Dendritic cell treated with granulocyte-macrophage colony-stimulating factor and Interleukin-4, amounts not matched to agents 40 ng/mL and 50 ng/mL, for 4 days (primary cell): ENCODE results near the gene RNF214.
"Not testable (repeated sequence)": the region's sequence is repeated elsewhere in the genome, so short reads cannot be mapped to it uniquely, and the experiment has no call there.

Source experiments
- H3K27ac Mint-ChIP-seq: one replicate; pipeline ENCODE4 v1.8.0; 2022; ENCODE audit warnings: mild to moderate bottlenecking, mixed read lengths
- H3K27me3 Mint-ChIP-seq: one replicate; pipeline ENCODE4 v1.8.0; 2022; ENCODE audit warnings: mild to moderate bottlenecking, mixed read lengths
- H3K36me3 Mint-ChIP-seq: one replicate; pipeline ENCODE4 v1.8.0; 2022; ENCODE audit warnings: low read depth, mixed read lengths
- H3K4me1 Mint-ChIP-seq: one replicate; pipeline ENCODE4 v1.8.0; 2022; ENCODE audit warnings: low read depth, mixed read lengths
- H3K4me3 Mint-ChIP-seq: one replicate; pipeline ENCODE4 v1.8.0; 2022; ENCODE audit warnings: mild to moderate bottlenecking, moderate library complexity, mixed read lengths
- H3K9me3 Mint-ChIP-seq: one replicate; pipeline ENCODE4 v1.8.0; 2022; ENCODE audit warnings: mixed read lengths
- intact Hi-C: fragments of 100-400 bp; cut with micrococcal nuclease; formaldehyde crosslinking; loops from one replicate; pipeline ENCODE4 v1.15.0; 2022

Gene RNF214

DNA sequence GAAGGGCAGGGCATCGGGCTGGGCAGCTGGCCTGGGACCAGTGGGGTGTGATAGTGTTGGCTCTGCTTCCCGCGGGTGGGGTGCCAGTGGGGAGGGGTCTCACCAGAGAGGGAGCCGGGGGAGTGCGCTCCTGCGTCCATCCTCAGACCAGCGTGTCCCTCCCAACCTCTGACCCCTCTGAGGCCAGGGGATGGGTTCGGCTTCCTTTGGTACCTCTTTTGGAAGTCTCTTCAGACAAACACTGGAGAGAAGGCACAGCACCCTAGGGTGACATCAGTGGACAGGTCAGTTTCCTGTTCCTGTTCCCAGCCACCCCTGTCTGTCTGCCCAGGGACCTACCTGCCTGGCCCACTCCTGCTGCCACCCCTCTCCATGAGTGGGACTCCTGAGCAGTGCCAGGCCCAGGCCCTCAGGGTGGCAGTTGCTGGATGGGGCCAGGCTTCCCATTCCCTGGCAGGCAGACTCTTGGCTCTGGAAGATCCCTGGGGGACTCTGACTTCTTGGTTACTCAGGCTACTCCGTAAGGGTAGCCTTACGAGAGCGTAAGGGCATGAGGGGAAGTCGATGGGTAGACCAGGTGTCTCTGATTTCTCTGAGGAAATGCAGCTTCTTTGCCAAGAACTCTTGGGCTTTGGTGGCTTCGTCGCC lies 30.7 kb upstream of the RNF214 start:
- Mint-ChIP-seq H3K4me1 (peaks cover 24% of the 10 kb centered on the region), H3K4me3 (no peak overlapping the region), H3K36me3 (peaks cover 73% of the 10 kb centered on the region), H3K27me3 (no peaks in the 10 kb centered on the region), H3K27ac (peak overlapping the region; percentile 16), H3K9me3 (no peaks in the 10 kb centered on the region)
- intact Hi-C loops, result no loop called here

DNA sequence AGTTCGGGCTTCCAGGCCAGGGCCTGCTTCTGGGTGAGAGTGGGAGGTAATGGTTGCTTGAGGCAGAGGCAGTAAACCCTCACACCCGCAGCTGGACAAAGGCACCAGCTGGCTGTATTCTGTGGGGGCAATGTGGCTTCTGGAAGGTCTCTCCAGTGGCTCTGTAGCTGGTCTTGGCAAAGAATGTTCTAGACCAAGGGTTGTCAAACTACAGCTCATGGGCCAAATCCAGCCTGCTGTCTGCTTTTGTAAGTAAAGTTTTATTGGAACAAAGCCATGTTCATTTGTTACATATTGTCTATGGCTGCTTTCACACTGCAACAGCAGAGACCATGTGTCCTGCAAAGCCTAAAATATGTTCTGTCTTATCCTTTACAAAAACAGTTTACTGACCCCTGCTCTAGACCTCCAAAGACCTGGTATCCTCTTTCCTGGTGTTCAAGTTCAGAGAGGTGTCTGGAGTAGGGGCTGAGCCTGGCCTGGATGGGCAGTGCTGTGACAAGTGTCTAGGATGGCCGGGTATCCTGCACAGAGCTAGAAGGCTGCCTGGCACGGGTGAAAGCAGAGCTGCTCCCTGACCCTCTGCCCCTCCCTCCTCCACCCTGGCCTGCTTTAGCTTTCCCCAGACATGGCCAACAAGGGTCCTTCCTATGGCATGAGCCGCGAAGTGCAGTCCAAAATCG lies 29.9 kb upstream of the RNF214 start:
- H3K36me3 Mint-ChIP-seq, result peaks cover 66% of the 10 kb centered on the region
- H3K4me3 Mint-ChIP-seq, result no peak overlapping the region
- no peaks in the 10 kb centered on the region for H3K9me3 Mint-ChIP-seq
- peak overlapping the region; percentile 16 for H3K27ac Mint-ChIP-seq
- intact Hi-C loops, result no loop called here
- no peaks in the 10 kb centered on the region for H3K27me3 Mint-ChIP-seq
- peaks cover 20% of the 10 kb centered on the region for H3K4me1 Mint-ChIP-seq

GRCh38 chr11:117203069-117203407 lies 29.4 kb upstream of the RNF214 start:
- no peaks in the 10 kb centered on the region for H3K9me3 Mint-ChIP-seq
- H3K27me3 Mint-ChIP-seq, result no peaks in the 10 kb centered on the region
- intact Hi-C loops, result no loop called here
- peaks cover 61% of the 10 kb centered on the region for H3K36me3 Mint-ChIP-seq
- peak overlapping the region; percentile 13 for H3K27ac Mint-ChIP-seq
- H3K4me3 Mint-ChIP-seq, result no peak overlapping the region
- H3K4me1 Mint-ChIP-seq, result peaks cover 16% of the 10 kb centered on the region

DNA sequence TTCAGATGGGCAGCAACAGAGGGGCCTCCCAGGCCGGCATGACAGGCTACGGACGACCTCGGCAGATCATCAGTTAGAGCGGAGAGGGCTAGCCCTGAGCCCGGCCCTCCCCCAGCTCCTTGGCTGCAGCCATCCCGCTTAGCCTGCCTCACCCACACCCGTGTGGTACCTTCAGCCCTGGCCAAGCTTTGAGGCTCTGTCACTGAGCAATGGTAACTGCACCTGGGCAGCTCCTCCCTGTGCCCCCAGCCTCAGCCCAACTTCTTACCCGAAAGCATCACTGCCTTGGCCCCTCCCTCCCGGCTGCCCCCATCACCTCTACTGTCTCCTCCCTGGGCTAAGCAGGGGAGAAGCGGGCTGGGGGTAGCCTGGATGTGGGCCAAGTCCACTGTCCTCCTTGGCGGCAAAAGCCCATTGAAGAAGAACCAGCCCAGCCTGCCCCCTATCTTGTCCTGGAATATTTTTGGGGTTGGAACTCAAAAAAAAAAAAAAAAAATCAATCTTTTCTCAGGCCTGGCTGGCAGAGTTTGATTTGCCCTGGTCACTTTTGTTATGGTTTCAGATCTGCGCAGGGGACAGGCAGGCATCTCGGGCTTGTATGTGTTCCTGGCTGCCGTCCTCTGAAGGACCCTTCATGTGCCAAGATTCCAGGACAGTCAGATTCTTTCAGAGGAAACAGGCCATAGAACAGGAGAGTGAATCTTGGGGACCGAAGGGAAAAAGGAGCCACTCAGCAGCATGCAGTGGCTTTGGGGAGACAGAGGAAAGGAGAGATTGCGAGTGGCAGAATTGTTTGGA lies 28.0 kb upstream of the RNF214 start:
- H3K27ac Mint-ChIP-seq, result no peak overlapping the region

GRCh38 chr11:117205211-117205818 lies 27.2 kb upstream of the RNF214 start:
- intact Hi-C loops, result loop anchor here (5.0 kb wide), 1 partner anchor 73 kb away; no protein-coding TSS in a partner anchor
- Mint-ChIP-seq H3K36me3 (peaks cover 65% of the 10 kb centered on the region), H3K27me3 (no peaks in the 10 kb centered on the region), H3K27ac (no peak overlapping the region), H3K9me3 (no peaks in the 10 kb centered on the region), H3K4me1 (peaks cover 10% of the 10 kb centered on the region), H3K4me3 (no peak overlapping the region)

More for the DNA sequence above, 28.0 kb upstream of the RNF214 start:
- Mint-ChIP-seq H3K36me3 (peaks cover 61% of the 10 kb centered on the region), H3K9me3 (no peaks in the 10 kb centered on the region), H3K27me3 (no peaks in the 10 kb centered on the region), H3K4me3 (no peak overlapping the region), H3K4me1 (peaks cover 10% of the 10 kb centered on the region)
- intact Hi-C loops, result loop anchor here (5.0 kb wide), 1 partner anchor 72 kb away; no protein-coding TSS in a partner anchor

DNA sequence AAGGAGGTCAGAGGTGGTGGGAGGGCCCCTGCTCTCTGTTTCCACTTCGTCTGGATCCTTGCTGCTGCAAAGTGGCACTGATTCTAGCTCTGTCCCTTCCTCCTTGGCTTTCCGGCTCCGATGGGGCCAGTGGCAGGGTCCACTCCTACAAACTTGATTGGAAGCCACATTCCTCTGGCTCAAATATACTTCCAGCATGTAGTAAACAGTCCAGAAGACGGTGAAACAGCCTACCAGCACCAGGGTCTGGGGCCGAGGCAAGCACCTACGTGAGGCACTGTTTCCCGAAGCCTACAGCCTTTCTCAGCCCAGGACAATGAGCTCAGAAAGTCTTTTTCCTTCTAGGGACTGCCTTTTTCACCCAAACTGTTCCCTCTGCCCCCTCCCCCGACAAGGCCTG lies 26.4 kb upstream of the RNF214 start:
- not testable (repeated sequence) for H3K27ac Mint-ChIP-seq, H3K4me3 Mint-ChIP-seq, H3K4me1 Mint-ChIP-seq, H3K27me3 Mint-ChIP-seq, H3K9me3 Mint-ChIP-seq
- intact Hi-C loops, result loop anchor here (5.0 kb wide), 1 partner anchor 74 kb away; no protein-coding TSS in a partner anchor
- H3K36me3 Mint-ChIP-seq, result peaks cover 66% of the 10 kb centered on the region

DNA sequence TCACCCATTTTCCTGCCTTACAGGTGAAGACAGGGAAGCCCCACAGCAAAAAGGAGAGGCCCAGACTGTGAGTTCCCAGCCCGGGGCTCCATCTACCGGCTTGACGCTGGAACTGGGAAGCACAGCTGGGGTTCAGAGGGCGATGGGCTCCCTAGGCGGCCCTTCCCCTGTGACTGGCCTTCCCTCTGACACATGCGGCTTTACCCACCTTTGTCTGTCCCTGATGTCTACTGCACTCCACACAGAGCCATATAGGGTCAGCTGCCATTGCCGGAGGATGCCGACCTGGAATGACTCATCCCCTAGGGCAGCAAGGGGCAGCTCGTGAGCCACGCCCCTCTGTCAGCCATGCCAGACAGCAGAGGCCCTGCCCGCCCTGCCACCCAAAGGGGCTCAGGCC lies 25.6 kb upstream of the RNF214 start:
- intact Hi-C loops, result loop anchor here (5.0 kb wide), 1 partner anchor 75 kb away; no protein-coding TSS in a partner anchor
- H3K36me3 Mint-ChIP-seq, result peaks cover 73% of the 10 kb centered on the region
- H3K27ac Mint-ChIP-seq, H3K9me3 Mint-ChIP-seq, H3K4me3 Mint-ChIP-seq, H3K4me1 Mint-ChIP-seq, H3K27me3 Mint-ChIP-seq: not testable (repeated sequence)

- H3K27ac Mint-ChIP-seq, H3K27me3 Mint-ChIP-seq, H3K4me1 Mint-ChIP-seq, H3K4me3 Mint-ChIP-seq, H3K9me3 Mint-ChIP-seq: not testable (repeated sequence)
- peaks cover 80% of the 10 kb centered on the region for H3K36me3 Mint-ChIP-seq
- intact Hi-C loops, result loop anchor here (5.0 kb wide), 1 partner anchor 75 kb away; no protein-coding TSS in a partner anchor
These were observed 25.0 kb upstream of the RNF214 start for GRCh38 chr11:117207481-117207880.

- H3K4me1 Mint-ChIP-seq, H3K9me3 Mint-ChIP-seq, H3K4me3 Mint-ChIP-seq, H3K27ac Mint-ChIP-seq, H3K27me3 Mint-ChIP-seq: not testable (repeated sequence)
- peaks cover 80% of the 10 kb centered on the region for H3K36me3 Mint-ChIP-seq
- intact Hi-C loops, result loop anchor here (5.0 kb wide), 1 partner anchor 76 kb away; no protein-coding TSS in a partner anchor
These were observed 23.8 kb upstream of the RNF214 start for GRCh38 chr11:117208710-117209109.

DNA sequence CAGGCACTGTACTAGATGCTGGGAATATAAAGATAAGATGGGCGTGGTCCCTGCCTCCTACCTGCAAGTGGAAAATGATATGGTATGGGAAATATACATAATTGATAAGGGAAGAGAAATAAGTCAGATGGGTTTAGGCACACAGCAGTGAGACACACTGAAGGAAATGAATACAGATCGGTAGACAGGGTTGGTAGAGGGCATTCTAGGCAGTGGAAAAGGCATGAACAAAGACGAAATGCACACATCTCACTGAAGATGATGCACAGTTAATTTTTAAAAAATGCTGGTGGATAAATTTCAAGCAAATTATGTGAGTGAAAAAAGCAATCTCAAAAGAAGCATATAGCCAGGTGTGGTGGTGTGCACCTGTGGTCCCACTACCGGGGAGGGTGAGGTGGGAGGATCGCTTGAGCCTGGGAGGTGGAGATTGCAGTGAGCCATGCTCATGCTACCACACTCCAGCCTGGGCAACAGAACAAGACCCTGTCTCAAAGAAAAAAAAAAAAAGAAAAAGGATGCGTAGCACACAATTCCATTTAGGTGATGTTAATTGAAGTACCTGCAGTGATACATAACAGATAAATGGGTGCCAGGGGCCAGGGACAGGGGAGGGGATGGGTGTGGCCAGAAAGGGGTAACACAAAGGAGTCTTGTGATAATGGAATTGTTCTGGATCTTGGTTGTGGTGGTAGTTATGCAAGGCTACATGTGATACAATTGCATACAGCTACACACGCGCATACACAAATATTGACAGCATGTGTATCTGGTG lies 22.9 kb upstream of the RNF214 start:
- peaks cover 80% of the 10 kb centered on the region for H3K36me3 Mint-ChIP-seq
- H3K4me3 Mint-ChIP-seq, H3K4me1 Mint-ChIP-seq, H3K27ac Mint-ChIP-seq, H3K27me3 Mint-ChIP-seq, H3K9me3 Mint-ChIP-seq: not testable (repeated sequence)
- intact Hi-C loops, result loop anchor here (5.0 kb wide), 1 partner anchor 77 kb away; no protein-coding TSS in a partner anchor

DNA sequence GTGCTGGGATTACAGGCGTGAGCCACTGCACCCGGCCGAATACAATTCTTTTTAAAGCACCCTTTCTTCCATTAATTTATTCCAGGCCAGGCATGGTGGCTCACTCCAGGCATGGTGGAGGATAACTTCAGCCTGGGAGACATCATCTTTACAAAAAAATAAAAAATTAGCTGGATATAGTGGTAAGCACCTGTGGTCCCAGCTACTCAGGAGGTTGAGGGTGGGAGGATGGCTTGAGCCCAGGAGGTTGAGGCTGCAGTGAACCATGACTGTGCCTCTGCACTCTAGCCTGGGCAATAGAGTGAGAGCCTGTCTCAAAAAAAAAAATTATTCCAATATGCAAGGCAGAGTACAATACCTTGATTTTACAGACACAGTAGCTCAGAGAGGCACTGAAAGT lies 21.9 kb upstream of the RNF214 start:
- H3K4me1 Mint-ChIP-seq, result no peaks in the 10 kb centered on the region
- no peak overlapping the region for H3K27ac Mint-ChIP-seq
- H3K9me3 Mint-ChIP-seq, result no peaks in the 10 kb centered on the region
- peaks cover 80% of the 10 kb centered on the region for H3K36me3 Mint-ChIP-seq
- intact Hi-C loops, result no loop called here
- no peak overlapping the region for H3K4me3 Mint-ChIP-seq
- no peaks in the 10 kb centered on the region for H3K27me3 Mint-ChIP-seq

GRCh38 chr11:117212697-117213355 lies 19.6 kb upstream of the RNF214 start:
- intact Hi-C loops, result no loop called here
- no peaks in the 10 kb centered on the region for H3K27me3 Mint-ChIP-seq
- H3K4me1 Mint-ChIP-seq, result no peaks in the 10 kb centered on the region
- H3K4me3 Mint-ChIP-seq, result no peak overlapping the region
- peaks cover 94% of the 10 kb centered on the region for H3K36me3 Mint-ChIP-seq
- H3K27ac Mint-ChIP-seq, result no peak overlapping the region
- no peaks in the 10 kb centered on the region for H3K9me3 Mint-ChIP-seq
